Nephron (organoid): Measurements from ENCODE around the gene NPR2.

Experiments
- H3K27ac Mint-ChIP-seq, 3 experiments: 2 replicates each; pipeline ENCODE4 v1.8.0; 2020; ENCODE audit warnings: mixed read lengths in 3 of 3, mild to moderate bottlenecking in 2 of 3, moderate library complexity in 1 of 3
- H3K27me3 Mint-ChIP-seq: 2 replicates; pipeline ENCODE4 v1.8.0; 2021; ENCODE audit warnings: low read depth, mild to moderate bottlenecking, moderate library complexity, mixed read lengths
- H3K36me3 Mint-ChIP-seq: 2 replicates; pipeline ENCODE4 v1.8.0; 2020; ENCODE audit warnings: low read depth, mixed read lengths
- H3K4me1 Mint-ChIP-seq: 2 replicates; pipeline ENCODE4 v1.8.0; 2020; ENCODE audit warnings: mixed read lengths
- H3K4me3 Mint-ChIP-seq, 3 experiments: 2 replicates each; pipeline ENCODE4 v1.8.0; 2020; ENCODE audit warnings: mild to moderate bottlenecking in 3 of 3, mixed read lengths in 3 of 3, moderate library complexity in 2 of 3
- H3K9me3 Mint-ChIP-seq: 2 replicates; pipeline ENCODE4 v1.8.0; 2020; ENCODE audit warnings: mixed read lengths
- TF ChIP-seq, protein P1 (sequence below), 3 experiments: fragments of 200-600 bp; sonication (generic); IDR thresholded peaks; one replicate each; pipeline ENCODE4 v1.5.0; 2021; ENCODE audit warnings: antibody characterized with exemption in 3 of 3; ENCODE audit not compliant: unreplicated experiment in 3 of 3

NPR2 gene

DNA sequence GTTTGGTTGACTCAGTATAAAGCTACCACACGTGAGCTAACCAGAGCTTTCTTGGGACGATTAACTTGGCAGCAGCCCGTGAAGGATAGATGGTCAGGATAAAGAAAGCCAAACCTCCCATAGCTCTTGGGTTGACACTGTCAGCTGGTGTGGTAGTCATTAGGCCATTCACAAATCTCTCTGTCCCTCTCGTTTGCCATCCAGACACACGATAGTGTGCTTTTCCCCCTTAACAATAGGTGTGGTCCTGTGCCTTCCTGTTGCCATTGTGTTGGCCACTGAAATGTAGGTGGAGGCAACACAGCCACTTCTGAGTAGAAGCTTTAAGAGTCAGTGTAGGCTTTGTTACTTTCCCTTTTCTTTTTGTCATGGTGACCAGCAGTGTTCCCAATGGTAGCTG lies 67.1 kb downstream of the NPR2 start:
- Mint-ChIP-seq H3K4me1 (no peaks in the 10 kb centered on the region), H3K36me3 (peaks cover 3% of the 10 kb centered on the region), H3K27ac (no peak overlapping the region), H3K27me3 (peaks cover 18% of the 10 kb centered on the region), H3K4me3 (no peak overlapping the region), H3K9me3 (no peaks in the 10 kb centered on the region)
- TF ChIP-seq, protein P1, sequence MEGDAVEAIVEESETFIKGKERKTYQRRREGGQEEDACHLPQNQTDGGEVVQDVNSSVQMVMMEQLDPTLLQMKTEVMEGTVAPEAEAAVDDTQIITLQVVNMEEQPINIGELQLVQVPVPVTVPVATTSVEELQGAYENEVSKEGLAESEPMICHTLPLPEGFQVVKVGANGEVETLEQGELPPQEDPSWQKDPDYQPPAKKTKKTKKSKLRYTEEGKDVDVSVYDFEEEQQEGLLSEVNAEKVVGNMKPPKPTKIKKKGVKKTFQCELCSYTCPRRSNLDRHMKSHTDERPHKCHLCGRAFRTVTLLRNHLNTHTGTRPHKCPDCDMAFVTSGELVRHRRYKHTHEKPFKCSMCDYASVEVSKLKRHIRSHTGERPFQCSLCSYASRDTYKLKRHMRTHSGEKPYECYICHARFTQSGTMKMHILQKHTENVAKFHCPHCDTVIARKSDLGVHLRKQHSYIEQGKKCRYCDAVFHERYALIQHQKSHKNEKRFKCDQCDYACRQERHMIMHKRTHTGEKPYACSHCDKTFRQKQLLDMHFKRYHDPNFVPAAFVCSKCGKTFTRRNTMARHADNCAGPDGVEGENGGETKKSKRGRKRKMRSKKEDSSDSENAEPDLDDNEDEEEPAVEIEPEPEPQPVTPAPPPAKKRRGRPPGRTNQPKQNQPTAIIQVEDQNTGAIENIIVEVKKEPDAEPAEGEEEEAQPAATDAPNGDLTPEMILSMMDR (IDR thresholded peaks at IDR 0.05; ENCODE audit: unreplicated experiment in 3 of 3): no peak
